Lower leg skin (tissue), 3 donors: ENCODE results near the gene USP2.

Source experiments
- CTCF ChIP-seq, 3 donors: fragments of 450-650 bp; IDR thresholded peaks; one replicate each; pipeline ENCODE4 v1.5.1; 2016; ENCODE audit warnings: antibody characterized with exemption in 3 of 3, mild to moderate bottlenecking in 3 of 3, moderate library complexity in 2 of 3
- POLR2A ChIP-seq, 2 donors: fragments of 450-650 bp; IDR thresholded peaks; one replicate each; pipeline ENCODE4 v1.6.1; 2016 to 2017; ENCODE audit warnings: antibody characterized with exemption in 2 of 2, mild to moderate bottlenecking in 1 of 2, moderate library complexity in 1 of 2

GRCh38 chr11:119420631-119421030 is 39.1 kb upstream of the USP2 start:
- TF ChIP-seq CTCF (IDR thresholded peaks at IDR 0.05) = no peak
- TF ChIP-seq POLR2A (IDR thresholded peaks at IDR 0.05) = no peak
